Stimulated activated naive B cell treated with anti-CD40 and anti-IgM and Interleukin-4, amounts not matched to agents 10 μg/mL and 1 μg/mL and 100 μg/mL, for 72 hours (primary cell): ENCODE results near the gene SPRR2B.
A peak's percentile ranks its signal among the peaks of the same experiment; 100 is the strongest.
"Not testable (repeated sequence)": the region's sequence is repeated elsewhere in the genome, so short reads cannot be mapped to it uniquely, and the experiment has no call there.

Source experiments
- ATAC-seq, 2 donors: fragments of 150-1000 bp; cut with Tn5 transposase; replicated peaks; 2 replicates each; pipeline ENCODE4 v1.10.0; 2021; ENCODE audit warnings: moderate library complexity in 1 of 2
- DNase-seq: peaks from one replicate; pipeline ENCODE4 v3.0.0; 2021
- H3K27ac Mint-ChIP-seq: one replicate; pipeline ENCODE4 v1.8.0; 2022; ENCODE audit warnings: mild to moderate bottlenecking, mixed read lengths
- H3K27me3 Mint-ChIP-seq, 2 donors: one replicate each; pipeline ENCODE4 v1.8.0; 2022; ENCODE audit warnings: mixed read lengths in 2 of 2
- H3K36me3 Mint-ChIP-seq, 2 donors: one replicate each; pipeline ENCODE4 v1.8.0; 2022; ENCODE audit warnings: mixed read lengths in 2 of 2, mild to moderate bottlenecking in 1 of 2
- H3K4me1 Mint-ChIP-seq, 2 donors: one replicate each; pipeline ENCODE4 v1.8.0; 2022; ENCODE audit warnings: mixed read lengths in 2 of 2, mild to moderate bottlenecking in 1 of 2
- H3K4me3 Mint-ChIP-seq, 2 donors: one replicate each; pipeline ENCODE4 v1.8.0; 2022; ENCODE audit warnings: mild to moderate bottlenecking in 2 of 2, mixed read lengths in 2 of 2, moderate library complexity in 1 of 2
- H3K9me3 Mint-ChIP-seq, 2 donors: one replicate each; pipeline ENCODE4 v1.8.0; 2022; ENCODE audit warnings: mixed read lengths in 2 of 2, mild to moderate bottlenecking in 1 of 2

The SPRR2B gene

DNA sequence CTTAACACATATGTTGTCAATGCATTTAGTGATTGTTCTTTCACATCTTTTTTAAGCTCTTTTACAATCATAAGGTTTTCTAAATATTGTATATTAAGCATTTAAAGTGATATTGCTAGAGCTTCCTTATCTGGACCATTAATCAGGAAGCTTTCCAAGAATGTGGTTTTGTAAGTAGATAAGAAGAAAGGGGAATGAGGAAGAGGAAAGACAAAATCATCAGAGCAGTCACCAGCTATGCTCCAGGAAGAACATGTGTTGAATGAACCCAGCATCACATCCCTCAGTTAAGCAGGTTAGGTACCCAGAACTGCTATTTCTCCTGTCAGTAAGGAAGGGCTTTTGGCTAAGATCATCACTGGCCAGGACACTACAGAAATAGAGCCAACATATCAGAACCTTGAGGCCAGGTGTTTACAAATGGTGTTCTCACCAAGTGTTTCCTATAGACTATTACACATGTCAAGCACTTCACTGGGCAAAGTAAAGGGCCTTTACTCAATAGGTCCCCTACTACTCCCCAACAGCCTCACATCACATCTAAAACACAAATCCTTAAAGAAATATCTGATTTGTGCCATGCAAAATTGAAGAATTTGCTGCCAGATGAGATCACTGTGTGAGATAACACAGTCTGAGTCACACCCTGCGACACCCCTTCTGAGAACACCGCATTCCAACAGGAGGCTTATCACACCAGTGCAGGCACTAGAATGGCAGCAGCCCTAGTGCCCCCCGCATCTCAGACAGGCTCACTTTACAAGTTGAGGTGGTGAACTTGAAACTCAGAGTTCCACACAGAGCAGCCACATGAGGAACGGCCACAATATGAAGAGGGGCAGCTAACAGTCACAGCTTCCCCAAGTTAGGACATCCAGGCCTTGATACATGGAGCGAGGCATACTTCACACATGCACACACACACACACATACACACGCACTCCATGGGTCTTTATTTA lies 12.3 kb downstream of the SPRR2B start:
- H3K27ac Mint-ChIP-seq = no peak overlapping the region
- no peak for DNase-seq
- H3K9me3 Mint-ChIP-seq = no peaks in the 10 kb centered on the region
- ATAC-seq = no peak
- no peaks in the 10 kb centered on the region for H3K4me1 Mint-ChIP-seq
- no peaks in the 10 kb centered on the region for H3K36me3 Mint-ChIP-seq
- H3K27me3 Mint-ChIP-seq = peaks cover 32 to 33% of the 10 kb centered on the region in 2 donors
- no peak overlapping the region for H3K4me3 Mint-ChIP-seq

DNA sequence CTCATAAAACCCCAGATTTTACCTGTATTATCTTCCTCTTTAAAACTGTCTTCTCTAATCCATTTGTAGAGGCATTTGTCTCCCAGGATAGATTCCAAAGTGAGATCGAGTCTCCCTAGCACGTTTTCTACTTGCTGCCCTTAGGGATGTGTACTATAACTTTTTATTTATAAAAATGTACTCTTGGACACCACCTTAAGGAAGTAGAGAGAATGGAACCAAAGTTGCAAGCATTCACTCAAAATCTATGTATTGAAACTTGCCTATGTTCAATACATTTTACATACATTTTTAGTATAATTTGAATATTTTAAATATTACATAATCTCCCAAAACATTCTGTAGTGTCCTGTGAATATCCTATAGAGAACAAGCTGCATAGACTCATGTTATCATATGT lies 13.3 kb downstream of the SPRR2B start:
- no peak overlapping the region for H3K27ac Mint-ChIP-seq
- H3K27me3 Mint-ChIP-seq = peaks cover 37 to 43% of the 10 kb centered on the region in 2 donors
- peaks cover 0 to 5% of the 10 kb centered on the region in 2 donors for H3K9me3 Mint-ChIP-seq

DNA sequence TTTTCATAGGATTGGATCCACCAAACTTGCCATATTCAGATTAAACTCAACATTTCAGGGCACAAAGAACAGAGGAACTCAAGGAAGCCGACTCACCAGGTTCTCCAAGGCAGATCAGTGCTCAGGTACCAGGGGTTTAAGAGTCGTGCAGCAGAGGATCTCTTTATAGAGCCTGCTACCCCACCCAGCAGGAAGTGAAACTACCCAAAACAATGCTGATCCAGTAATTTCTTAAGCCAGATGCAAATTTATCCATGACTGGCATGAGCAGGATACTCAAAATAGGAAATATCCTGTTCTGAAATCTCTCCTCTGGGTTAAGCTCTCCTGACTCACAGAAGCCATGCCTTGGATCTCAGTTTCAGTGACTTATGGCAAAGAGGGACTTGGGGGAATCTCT lies 14.0 kb downstream of the SPRR2B start, which contains the start of gene SPRR2A:
TSS of gene SPRR2A (minus strand) at position 138 of the 400 bp plus-strand sequence. CDS start 777 bp downstream, outside the sequence.
- ATAC-seq (no peak), DNase-seq (no peak)
- H3K9me3 Mint-ChIP-seq = peaks cover 5 to 11% of the 10 kb centered on the region in 2 donors
- no peak within 1 kb of the TSS for H3K4me3 Mint-ChIP-seq
- H3K27me3 Mint-ChIP-seq = peaks cover 44 to 45% of the 10 kb centered on the region in 2 donors
- no peak within 1 kb of the TSS for H3K27ac Mint-ChIP-seq
- no peaks in the 10 kb centered on the region for H3K36me3 Mint-ChIP-seq
- no peaks in the 10 kb centered on the region for H3K4me1 Mint-ChIP-seq

More for the DNA sequence above, 13.3 kb downstream of the SPRR2B start:
- ATAC-seq (no peak), DNase-seq (no peak)
- Mint-ChIP-seq H3K36me3 (no peaks in the 10 kb centered on the region), H3K4me1 (no peaks in the 10 kb centered on the region), H3K4me3 (no peak overlapping the region)

DNA sequence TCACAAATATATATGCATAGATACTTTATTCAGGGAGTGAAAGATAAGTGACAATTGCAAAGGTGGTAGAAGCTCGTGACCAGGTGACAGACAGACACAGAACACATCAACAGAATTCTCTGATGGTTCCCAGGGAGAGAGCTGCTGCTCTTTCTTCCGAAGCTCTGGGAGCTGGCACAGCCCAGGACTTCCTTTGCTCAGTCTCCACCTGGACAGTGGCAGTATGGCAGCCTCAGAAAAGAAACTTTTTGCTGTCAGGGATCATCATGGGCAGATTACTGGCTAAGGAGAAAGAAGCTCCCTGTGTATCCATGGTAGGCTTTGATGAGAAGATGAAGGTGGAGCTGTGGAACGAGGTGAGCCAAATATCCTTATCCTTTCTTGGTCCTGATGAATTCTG lies 15.3 kb downstream of the SPRR2B start:
- peaks cover 52 to 53% of the 10 kb centered on the region in 2 donors for H3K27me3 Mint-ChIP-seq
- not testable (repeated sequence) for H3K36me3 Mint-ChIP-seq, H3K4me1 Mint-ChIP-seq, DNase-seq, H3K27ac Mint-ChIP-seq, H3K4me3 Mint-ChIP-seq, ATAC-seq
- peaks cover 5 to 11% of the 10 kb centered on the region in 2 donors for H3K9me3 Mint-ChIP-seq

DNA sequence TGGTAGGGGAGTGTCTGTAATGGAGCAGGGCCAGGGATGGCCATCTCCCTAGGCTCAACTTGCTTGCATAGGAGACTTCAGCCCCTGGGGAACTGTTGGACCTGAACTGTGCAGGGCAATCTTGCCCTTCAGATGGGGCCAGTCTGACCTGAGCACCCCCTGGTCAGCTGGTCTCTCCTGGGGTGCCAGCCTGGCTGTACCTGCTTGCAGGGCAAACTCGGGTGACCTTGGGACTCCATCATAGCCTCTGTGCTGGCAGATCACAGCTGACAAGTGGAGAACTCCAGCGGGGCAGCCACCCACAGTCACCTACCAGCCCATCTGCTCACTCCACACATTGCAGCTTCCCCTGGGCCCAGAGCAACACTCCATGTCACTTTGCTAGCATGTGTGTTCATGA lies 22.2 kb downstream of the SPRR2B start:
- Mint-ChIP-seq H3K27me3 (peaks cover 55 to 65% of the 10 kb centered on the region in 2 donors), H3K27ac (no peak overlapping the region), H3K4me1 (no peaks in the 10 kb centered on the region), H3K4me3 (no peak overlapping the region), H3K36me3 (no peaks in the 10 kb centered on the region), H3K9me3 (peaks cover 5 to 11% of the 10 kb centered on the region in 2 donors)
- no peak for ATAC-seq
- DNase-seq = no peak

DNA sequence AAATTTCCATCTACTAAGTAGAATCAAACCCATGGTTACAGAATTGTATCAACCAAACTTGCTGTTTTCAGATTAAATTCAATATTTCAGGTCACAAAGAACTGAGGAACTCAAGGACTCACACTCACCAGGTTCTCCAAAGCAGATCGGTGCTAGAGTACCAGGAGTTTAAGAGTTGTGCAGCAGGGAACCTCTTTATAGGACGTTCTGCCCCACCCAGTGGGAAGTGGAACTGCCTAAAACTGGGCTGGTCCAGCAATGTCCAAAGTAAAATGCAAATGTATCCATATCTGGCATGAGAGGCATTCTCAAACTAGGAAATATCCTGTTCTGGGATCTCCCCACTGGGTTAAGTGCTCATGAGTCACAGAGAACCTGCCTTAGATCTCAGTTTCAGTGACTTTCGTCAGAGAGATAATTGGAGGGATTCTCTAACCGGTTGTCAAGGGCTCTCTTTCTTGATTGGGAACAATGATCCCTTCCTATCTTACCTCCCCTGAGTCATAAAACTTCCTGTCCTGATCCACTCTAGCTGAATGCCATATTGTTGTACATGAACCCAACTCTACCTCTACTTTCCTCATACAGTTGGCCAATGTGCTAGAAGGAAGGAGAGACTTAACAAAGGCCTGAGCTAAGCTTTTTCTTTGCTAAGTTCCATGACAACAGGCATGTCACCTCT lies 30.3 kb downstream of the SPRR2B start, which contains the start of gene SPRR2D:
TSS of gene SPRR2D (minus strand) at position 171 of the 682 bp plus-strand sequence. CDS start 774 bp downstream, outside the sequence.
- Mint-ChIP-seq H3K9me3 (peaks cover 3 to 4% of the 10 kb centered on the region in 2 donors), H3K27ac (no peak within 1 kb of the TSS), H3K4me3 (no peak within 1 kb of the TSS), H3K27me3 (peaks cover 58 to 71% of the 10 kb centered on the region in 2 donors), H3K36me3 (no peaks in the 10 kb centered on the region), H3K4me1 (no peaks in the 10 kb centered on the region)
- DNase-seq = no peak
- ATAC-seq = no peak

DNA sequence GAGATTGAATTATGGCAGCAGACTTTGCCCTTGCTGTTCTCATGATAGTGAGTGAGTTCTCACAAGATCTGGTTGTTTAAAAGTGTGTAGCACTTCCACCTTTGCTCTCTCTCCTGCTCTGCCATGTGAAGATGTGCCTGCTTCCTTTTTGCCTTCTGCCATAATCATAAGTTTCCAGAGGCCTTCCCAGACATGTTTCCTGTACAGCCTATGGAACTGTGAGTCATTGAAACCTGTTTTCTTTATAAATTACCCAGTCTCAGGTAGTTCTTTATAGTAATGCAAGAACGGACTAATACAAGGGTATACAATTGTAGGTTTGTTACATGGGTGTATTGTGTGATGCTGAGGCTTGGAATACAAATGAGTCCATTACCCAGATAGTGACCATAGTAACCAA lies 36.2 kb downstream of the SPRR2B start:
- H3K4me1 Mint-ChIP-seq = peaks cover 14% of the 10 kb centered on the region in 2 donors
- no peaks in the 10 kb centered on the region for H3K36me3 Mint-ChIP-seq
- no peak overlapping the region for H3K27ac Mint-ChIP-seq
- peaks cover 3 to 4% of the 10 kb centered on the region in 2 donors for H3K9me3 Mint-ChIP-seq
- H3K4me3 Mint-ChIP-seq = no peak overlapping the region
- ATAC-seq = no peak
- H3K27me3 Mint-ChIP-seq = peaks cover 55 to 59% of the 10 kb centered on the region in 2 donors
- no peak for DNase-seq

DNA sequence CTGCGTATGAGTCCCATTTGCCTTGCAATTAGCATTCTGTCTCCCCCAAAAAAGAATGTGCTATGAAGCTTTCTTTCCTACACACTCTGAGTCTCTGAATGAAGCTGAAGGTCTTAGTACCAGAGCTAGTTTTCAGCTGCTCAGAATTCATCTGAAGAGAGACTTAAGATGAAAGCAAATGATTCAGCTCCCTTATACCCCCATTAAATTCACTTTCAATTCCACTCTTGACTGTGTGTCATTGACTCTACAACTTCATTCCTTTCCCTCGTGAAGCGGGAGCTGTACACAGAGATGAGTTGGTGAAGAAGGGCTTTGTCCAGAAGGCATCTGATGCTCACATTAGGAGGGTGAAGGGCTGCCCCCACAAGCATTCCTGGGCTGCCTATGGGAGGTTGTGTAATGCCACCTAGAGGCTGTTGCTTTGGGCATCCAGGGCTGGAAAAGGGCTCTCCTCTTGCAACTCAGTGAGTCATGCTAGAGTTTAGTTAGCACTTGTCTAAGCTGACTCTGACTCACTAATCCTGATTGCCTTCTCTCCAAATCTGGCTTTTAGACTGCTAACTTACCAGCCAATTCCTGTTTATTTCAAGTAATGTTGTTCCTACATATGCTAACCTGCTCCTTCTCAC lies 38.6 kb downstream of the SPRR2B start:
- peaks cover 4 to 7% of the 10 kb centered on the region in 2 donors for H3K9me3 Mint-ChIP-seq
- H3K27ac Mint-ChIP-seq = no peak overlapping the region
- H3K27me3 Mint-ChIP-seq = peaks cover 66 to 67% of the 10 kb centered on the region in 2 donors
- peak; percentile 42 to 56 for ATAC-seq
- H3K4me1 Mint-ChIP-seq = peaks cover 14% of the 10 kb centered on the region in 2 donors
- no peak overlapping the region for H3K4me3 Mint-ChIP-seq
- peaks cover 0 to 2% of the 10 kb centered on the region in 2 donors for H3K36me3 Mint-ChIP-seq
- no peak for DNase-seq

DNA sequence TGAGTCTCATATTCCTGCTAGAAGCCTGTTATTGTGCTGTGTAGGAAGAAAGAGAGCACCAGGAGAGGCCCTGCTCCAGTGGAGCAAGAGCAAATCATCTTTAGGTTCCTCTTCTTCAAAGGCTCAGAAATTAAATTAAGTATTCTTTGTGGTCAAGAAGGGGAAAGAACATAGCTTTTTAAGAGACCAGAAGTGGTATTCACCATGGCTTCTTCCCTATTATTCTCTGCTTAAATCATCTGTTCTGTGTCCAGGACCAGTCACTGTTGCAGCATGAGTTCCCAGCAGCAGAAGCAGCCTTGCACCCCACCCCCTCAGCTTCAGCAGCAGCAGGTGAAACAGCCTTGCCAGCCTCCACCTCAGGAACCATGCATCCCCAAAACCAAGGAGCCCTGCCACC lies 39.3 kb downstream of the SPRR2B start:
- H3K27me3 Mint-ChIP-seq = peaks cover 63 to 65% of the 10 kb centered on the region in 2 donors
- H3K36me3 Mint-ChIP-seq = peaks cover 0 to 2% of the 10 kb centered on the region in 2 donors
- H3K9me3 Mint-ChIP-seq = peaks cover 4 to 7% of the 10 kb centered on the region in 2 donors
- no peak overlapping the region for H3K27ac Mint-ChIP-seq
- peak; percentile 88 to 89 for ATAC-seq
- no peak overlapping the region for H3K4me3 Mint-ChIP-seq
- DNase-seq = no peak
- peaks cover 14% of the 10 kb centered on the region in 2 donors for H3K4me1 Mint-ChIP-seq

DNA sequence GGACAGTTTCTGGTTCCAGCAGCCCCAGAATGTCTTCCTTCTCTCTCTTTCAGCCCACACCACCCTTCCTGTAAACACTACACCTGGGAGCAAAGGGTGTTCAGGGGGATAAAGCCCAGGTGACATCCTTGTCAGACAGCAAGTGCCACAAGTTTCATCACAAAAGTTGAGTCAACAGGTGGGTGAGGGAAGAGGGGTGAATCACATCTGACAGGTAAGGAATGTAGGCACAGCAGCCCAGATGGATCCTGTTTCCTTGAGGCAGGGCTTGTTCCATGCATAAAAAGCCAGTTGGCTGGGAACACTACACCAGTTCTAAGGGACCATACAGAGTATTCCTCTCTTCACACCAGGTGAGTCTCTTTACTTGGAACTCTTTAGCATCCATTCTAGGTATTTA lies 40.5 kb downstream of the SPRR2B start, which contains the start of gene SPRR1B:
TSS of gene SPRR1B (plus strand) at position 309 of the 400 bp plus-strand sequence. CDS start 1,143 bp downstream, outside the sequence.
- ATAC-seq = no peak

DNA sequence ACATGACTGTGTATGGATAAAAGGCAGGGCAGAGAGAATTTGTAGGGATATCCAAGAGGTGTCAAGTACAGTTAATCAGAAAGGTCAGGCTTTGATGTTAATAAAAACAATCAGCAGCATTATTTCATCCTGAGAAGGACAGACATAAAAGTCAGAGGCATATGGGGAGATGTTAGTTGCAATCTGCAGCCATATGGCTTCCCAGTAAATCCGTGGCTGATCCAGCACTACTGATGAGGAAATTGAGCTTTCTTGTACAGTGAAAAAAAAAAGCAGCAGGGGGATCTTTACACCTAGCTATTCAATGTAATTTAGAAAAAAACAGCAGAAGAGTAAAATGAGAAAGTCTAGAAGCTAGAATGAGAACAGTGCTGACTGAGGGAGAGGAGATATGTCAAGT lies 42.6 kb downstream of the SPRR2B start:
- peaks cover 61 to 63% of the 10 kb centered on the region in 2 donors for H3K27me3 Mint-ChIP-seq

More for the DNA sequence above, 40.5 kb downstream of the SPRR2B start, which contains the start of gene SPRR1B:
- Mint-ChIP-seq H3K9me3 (peaks cover 4% of the 10 kb centered on the region in 2 donors), H3K4me3 (no peak within 1 kb of the TSS), H3K27me3 (peaks cover 61 to 62% of the 10 kb centered on the region in 2 donors), H3K27ac (no peak within 1 kb of the TSS), H3K36me3 (peaks cover 0 to 2% of the 10 kb centered on the region in 2 donors), H3K4me1 (peaks cover 14% of the 10 kb centered on the region in 2 donors)
- DNase-seq = no peak

DNA sequence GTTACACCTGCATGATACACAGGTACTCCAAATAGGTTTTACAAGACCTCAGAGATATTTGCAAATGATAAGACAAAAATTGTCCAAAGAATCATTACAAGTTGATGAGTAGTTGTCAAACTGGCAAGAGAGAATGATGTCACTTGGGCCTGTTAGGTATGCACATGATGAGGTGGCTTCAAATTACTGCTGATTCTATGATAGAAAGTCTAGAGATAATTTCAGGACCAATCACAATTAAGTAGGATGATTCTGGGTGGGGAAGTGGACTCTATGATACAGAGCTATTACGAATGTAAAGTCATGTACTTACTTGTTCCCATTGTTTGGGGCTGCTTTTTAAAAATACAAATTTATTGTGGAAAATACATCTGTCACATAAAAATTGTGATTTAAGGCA lies 45.6 kb downstream of the SPRR2B start:
- Mint-ChIP-seq H3K4me1 (peaks cover 8 to 18% of the 10 kb centered on the region in 2 donors), H3K27me3 (peaks cover 62 to 77% of the 10 kb centered on the region in 2 donors), H3K36me3 (peaks cover 0 to 2% of the 10 kb centered on the region in 2 donors), H3K27ac (no peak overlapping the region), H3K4me3 (no peak overlapping the region), H3K9me3 (peaks cover 4% of the 10 kb centered on the region in 2 donors)
- DNase-seq (no peak), ATAC-seq (no peak)

More for the DNA sequence above, 42.6 kb downstream of the SPRR2B start:
- no peak for DNase-seq
- peaks cover 0 to 2% of the 10 kb centered on the region in 2 donors for H3K36me3 Mint-ChIP-seq
- no peak overlapping the region for H3K27ac Mint-ChIP-seq
- H3K4me3 Mint-ChIP-seq = no peak overlapping the region
- peaks cover 4% of the 10 kb centered on the region in 2 donors for H3K9me3 Mint-ChIP-seq
- ATAC-seq = no peak
- peaks cover 14% of the 10 kb centered on the region in 2 donors for H3K4me1 Mint-ChIP-seq

DNA sequence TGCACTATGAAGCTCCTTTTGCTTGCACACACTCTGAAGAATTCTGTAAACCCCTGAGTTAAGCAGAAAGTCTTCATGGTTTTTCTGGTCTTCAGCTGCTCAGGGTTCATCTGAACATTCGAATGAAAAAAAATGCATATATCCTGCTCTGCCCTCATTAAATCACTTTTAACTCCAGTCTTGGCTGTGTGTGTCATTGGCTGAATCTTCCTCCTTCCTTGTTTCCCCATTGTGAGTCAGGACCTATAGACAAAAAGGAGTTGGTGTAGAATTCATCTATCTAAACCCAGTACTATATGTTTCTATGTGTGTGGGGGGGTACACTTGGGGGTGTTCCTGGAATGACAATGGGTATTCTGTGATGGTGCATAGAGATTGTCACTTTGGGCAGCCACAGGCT lies 47.0 kb downstream of the SPRR2B start:
- Mint-ChIP-seq H3K4me3 (no peak overlapping the region), H3K4me1 (peaks cover 8 to 18% of the 10 kb centered on the region in 2 donors), H3K27me3 (peaks cover 57 to 79% of the 10 kb centered on the region in 2 donors), H3K36me3 (peaks cover 0 to 2% of the 10 kb centered on the region in 2 donors), H3K9me3 (peaks cover 4% of the 10 kb centered on the region in 2 donors), H3K27ac (no peak overlapping the region)
- ATAC-seq (no peak), DNase-seq (no peak)
